Ascending aorta (tissue), 2 donors: Measurements from ENCODE around the gene GON7. TPM values are rescaled to one million over a fixed set of nuclear protein-coding genes. Genes with fewer than 3 reads are reported as not detected.

Experiments used
- DNase-seq, 2 donors: peaks; one replicate each; pipeline ENCODE4 v3.0.0-alpha.2; 2019; ENCODE audit warnings: low spot score in 2 of 2
- H3K27ac ChIP-seq, 2 donors: fragments of 200-600 bp; sonication (generic); one replicate each; pipeline ENCODE4 v1.5.1; 2016 to 2017; ENCODE audit warnings: mild to moderate bottlenecking in 1 of 2
- H3K27me3 ChIP-seq: fragments of 200-600 bp; sonication (generic); one replicate; pipeline ENCODE4 v1.5.1; 2017
- H3K36me3 ChIP-seq, 2 donors: fragments of 200-600 bp; sonication (generic); one replicate each; pipeline ENCODE4 v1.5.1; 2016
- H3K4me1 ChIP-seq, 2 donors: fragments of 200-600 bp; sonication (generic); one replicate each; pipeline ENCODE4 v1.5.1; 2016 to 2017; ENCODE audit warnings: mild to moderate bottlenecking in 1 of 2
- H3K4me3 ChIP-seq, 2 donors: fragments of 200-600 bp; sonication (generic); one replicate each; pipeline ENCODE4 v1.5.1; 2016 to 2017; ENCODE audit warnings: mild to moderate bottlenecking in 1 of 2
- H3K9me3 ChIP-seq, 2 donors: fragments of 200-600 bp; sonication (generic); one replicate each; pipeline ENCODE4 v1.5.1; 2016
- intact Hi-C: fragments of 100-400 bp; cut with DNase I; formaldehyde crosslinking; loops from one replicate; pipeline ENCODE4 v1.15.1; 2023
- total RNA-seq: library from RNA; depleted of rRNA; stranded (reverse); fragments of >200 nt; gene quantifications from one replicate; pipeline ENCODE4 v1.1.0, GENCODE V29; 2016
- TF ChIP-seq, protein P1 (sequence below), 3 experiments: fragments of 200-600 bp in 2 of 3; fragments of 450-650 bp in 1 of 3; sonication (generic) in 2 of 3; IDR thresholded peaks; one replicate each; pipeline ENCODE4 v1.5.1; 2016 to 2019; ENCODE audit warnings: antibody characterized with exemption in 3 of 3, mild to moderate bottlenecking in 1 of 3, moderate library complexity in 1 of 3

Gene GON7
- total RNA-seq, 1 donor from 2014 or later, result 4.6 TPM

DNA sequence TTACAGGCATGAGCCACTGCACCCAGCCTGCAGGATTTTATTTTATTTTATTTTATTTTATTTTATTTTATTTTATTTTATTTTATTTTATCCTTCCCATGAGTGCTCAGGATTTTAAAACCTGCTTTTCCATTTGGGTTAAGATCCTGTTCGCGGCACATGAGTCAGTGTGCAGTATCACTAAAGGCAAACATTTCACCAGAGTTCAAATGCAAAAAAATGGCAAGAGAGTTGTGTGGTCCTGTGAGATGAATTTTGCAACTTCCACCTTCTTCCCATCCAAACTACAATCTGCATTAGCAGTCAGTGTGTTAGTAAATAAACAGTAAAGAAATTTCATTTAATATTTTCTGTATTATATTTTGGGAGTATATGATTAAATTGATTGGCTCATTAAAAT is 51.2 kb downstream of the GON7 start:
- Histone ChIP-seq H3K36me3 (no peaks in the 10 kb centered on the region), H3K9me3 (no peaks in the 10 kb centered on the region), H3K4me3 (no peak overlapping the region), H3K4me1 (no peaks in the 10 kb centered on the region), H3K27me3 (no peaks in the 10 kb centered on the region), H3K27ac (no peak overlapping the region)
- TF ChIP-seq, protein P1, sequence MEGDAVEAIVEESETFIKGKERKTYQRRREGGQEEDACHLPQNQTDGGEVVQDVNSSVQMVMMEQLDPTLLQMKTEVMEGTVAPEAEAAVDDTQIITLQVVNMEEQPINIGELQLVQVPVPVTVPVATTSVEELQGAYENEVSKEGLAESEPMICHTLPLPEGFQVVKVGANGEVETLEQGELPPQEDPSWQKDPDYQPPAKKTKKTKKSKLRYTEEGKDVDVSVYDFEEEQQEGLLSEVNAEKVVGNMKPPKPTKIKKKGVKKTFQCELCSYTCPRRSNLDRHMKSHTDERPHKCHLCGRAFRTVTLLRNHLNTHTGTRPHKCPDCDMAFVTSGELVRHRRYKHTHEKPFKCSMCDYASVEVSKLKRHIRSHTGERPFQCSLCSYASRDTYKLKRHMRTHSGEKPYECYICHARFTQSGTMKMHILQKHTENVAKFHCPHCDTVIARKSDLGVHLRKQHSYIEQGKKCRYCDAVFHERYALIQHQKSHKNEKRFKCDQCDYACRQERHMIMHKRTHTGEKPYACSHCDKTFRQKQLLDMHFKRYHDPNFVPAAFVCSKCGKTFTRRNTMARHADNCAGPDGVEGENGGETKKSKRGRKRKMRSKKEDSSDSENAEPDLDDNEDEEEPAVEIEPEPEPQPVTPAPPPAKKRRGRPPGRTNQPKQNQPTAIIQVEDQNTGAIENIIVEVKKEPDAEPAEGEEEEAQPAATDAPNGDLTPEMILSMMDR (IDR thresholded peaks at IDR 0.05), result no peak
- DNase-seq, result no peak
- intact Hi-C loops, result no loop called here

DNA sequence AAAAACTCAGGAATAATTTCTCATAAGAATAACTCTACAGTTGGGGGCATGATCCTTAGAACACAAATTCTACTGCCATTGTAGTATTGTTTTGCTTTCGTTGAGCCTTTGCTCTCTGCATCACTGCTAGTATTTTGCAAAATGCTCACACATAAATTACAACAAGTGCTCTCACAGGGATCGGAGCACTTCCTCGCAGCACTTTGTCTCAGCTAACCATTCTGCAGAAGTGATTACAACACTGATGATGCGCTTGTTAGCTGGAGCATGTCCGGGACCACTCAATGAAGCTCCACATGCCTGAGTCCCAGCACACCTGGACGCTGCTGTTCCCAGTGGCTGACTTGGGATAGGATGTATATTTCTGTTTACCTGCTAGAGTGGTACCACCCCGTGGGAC is 53.7 kb downstream of the GON7 start:
- TF ChIP-seq, protein P1 (IDR thresholded peaks at IDR 0.05), result no peak

More for the DNA sequence above, 53.7 kb downstream of the GON7 start:
- Histone ChIP-seq H3K27ac (no peak overlapping the region), H3K36me3 (no peaks in the 10 kb centered on the region), H3K4me3 (no peak overlapping the region), H3K27me3 (no peaks in the 10 kb centered on the region), H3K4me1 (no peaks in the 10 kb centered on the region), H3K9me3 (no peaks in the 10 kb centered on the region)
- intact Hi-C loops, result no loop called here
- DNase-seq, result no peak

Other genes starting within 250 kb of the GON7 start
- gene ITPK1, start 91.1 kb downstream of the GON7 start, total RNA-seq, result 85.3 TPM
- 4.3 TPM for gene MOAP1, start 22.2 kb downstream of the GON7 start, total RNA-seq
- gene LYSET, start 21.7 kb downstream of the GON7 start, total RNA-seq, result 2.3 TPM
- gene UBR7, start 191 bp upstream of the GON7 start, total RNA-seq, result 8.3 TPM
- gene BTBD7, start 126.0 kb upstream of the GON7 start, total RNA-seq, result 17.2 TPM
- gene COX8C, start 140.1 kb upstream of the GON7 start, total RNA-seq, result not detected
- not detected for gene UNC79, start 223.9 kb upstream of the GON7 start, total RNA-seq